ENCODE data around the gene SPINK13. TPM values are rescaled to one million over a fixed set of nuclear protein-coding genes. Genes with fewer than 3 reads are reported as not detected.
"Not testable (repeated sequence)": the region's sequence is repeated elsewhere in the genome, so short reads cannot be mapped to it uniquely, and the experiment has no call there.

The SPINK13 gene
- total and polyA plus RNA-seq, 2 of the 13 experiments (the other 11 are each of a cell fraction or from before 2014, with no cell fraction given), result not detected

DNA sequence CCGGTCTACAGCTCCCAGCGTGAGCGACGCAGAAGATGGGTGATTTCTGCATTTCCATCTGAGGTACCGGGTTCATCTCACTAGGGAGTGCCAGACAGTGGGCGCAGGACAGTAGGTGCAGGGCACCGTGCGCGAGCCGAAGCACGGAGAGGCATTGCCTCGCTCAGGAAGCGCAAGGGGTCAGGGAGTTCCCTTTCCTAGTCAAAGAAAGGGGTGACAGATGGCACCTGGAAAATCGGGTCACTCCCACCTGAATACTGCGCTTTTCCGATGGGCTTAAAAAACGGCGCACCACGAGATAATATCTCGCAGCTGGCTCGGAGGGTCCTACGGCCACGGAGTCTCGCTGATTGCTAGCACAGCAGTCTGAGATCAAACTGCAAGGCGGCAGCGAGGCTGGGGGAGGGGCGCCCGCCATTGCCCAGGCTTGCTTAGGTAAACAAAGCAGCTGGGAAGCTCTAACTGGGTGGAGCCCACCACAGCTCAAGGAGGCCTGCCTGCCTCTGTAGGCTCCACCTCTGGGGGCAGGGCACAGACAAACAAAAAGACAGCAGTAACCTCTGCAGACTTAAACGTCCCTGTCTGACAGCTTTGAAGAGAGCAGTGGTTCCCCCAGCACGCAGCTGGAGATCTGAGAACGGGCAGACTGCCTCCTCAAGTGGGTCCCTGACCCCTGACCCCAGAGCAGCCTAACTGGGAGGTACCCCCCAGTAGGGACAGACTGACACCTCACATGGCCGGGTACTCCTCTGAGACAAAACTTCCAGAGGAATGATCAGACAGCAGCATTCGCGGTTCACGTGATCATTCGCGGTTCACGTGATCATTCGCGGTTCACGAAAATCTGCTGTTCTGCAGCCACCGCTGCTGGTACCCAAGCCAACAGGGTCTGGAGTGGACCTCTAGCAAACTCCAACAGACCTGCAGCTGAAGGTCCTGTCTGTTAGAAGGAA, 51.7 kb downstream of the SPINK13 start (continued):
- TF ChIP-seq, protein P1, sequence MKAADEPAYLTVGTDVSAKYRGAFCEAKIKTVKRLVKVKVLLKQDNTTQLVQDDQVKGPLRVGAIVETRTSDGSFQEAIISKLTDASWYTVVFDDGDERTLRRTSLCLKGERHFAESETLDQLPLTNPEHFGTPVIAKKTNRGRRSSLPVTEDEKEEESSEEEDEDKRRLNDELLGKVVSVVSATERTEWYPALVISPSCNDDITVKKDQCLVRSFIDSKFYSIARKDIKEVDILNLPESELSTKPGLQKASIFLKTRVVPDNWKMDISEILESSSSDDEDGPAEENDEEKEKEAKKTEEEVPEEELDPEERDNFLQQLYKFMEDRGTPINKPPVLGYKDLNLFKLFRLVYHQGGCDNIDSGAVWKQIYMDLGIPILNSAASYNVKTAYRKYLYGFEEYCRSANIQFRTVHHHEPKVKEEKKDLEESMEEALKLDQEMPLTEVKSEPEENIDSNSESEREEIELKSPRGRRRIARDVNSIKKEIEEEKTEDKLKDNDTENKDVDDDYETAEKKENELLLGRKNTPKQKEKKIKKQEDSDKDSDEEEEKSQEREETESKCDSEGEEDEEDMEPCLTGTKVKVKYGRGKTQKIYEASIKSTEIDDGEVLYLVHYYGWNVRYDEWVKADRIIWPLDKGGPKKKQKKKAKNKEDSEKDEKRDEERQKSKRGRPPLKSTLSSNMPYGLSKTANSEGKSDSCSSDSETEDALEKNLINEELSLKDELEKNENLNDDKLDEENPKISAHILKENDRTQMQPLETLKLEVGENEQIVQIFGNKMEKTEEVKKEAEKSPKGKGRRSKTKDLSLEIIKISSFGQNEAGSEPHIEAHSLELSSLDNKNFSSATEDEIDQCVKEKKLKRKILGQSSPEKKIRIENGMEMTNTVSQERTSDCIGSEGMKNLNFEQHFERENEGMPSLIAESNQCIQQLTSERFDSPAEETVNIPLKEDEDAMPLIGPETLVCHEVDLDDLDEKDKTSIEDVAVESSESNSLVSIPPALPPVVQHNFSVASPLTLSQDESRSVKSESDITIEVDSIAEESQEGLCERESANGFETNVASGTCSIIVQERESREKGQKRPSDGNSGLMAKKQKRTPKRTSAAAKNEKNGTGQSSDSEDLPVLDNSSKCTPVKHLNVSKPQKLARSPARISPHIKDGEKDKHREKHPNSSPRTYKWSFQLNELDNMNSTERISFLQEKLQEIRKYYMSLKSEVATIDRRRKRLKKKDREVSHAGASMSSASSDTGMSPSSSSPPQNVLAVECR (CRISPR knock-in tag; IDR thresholded peaks at IDR 0.05; ENCODE audit: borderline replicate concordance), result peak; percentile 17; the same call in 1 of the 2 replicates
- TF ChIP-seq DMAP1 (CRISPR knock-in tag; IDR thresholded peaks at IDR 0.05) (0 out of 2 replicates have a peak, but pooled peaks have one; percentile 19), GABPB1 (CRISPR knock-in tag; IDR thresholded peaks at IDR 0.05) (0 out of 2 replicates have a peak, but pooled peaks have one; percentile 30), TAF1 (CRISPR knock-in tag; IDR thresholded peaks at IDR 0.05) (0 out of 2 replicates have a peak, but pooled peaks have one; percentile 20), SOX6 (CRISPR knock-in tag; IDR thresholded peaks at IDR 0.05) (0 out of 2 replicates have a peak, but pooled peaks have one; percentile 21), LCORL (CRISPR knock-in tag; IDR thresholded peaks at IDR 0.05) (0 out of 2 replicates have a peak, but pooled peaks have one; percentile 19), ZMYM4 (CRISPR knock-in tag; IDR thresholded peaks at IDR 0.05) (peak; percentile 54), FOXA1 (CRISPR knock-in tag; IDR thresholded peaks at IDR 0.05) (peak; percentile 60; the same call in 1 of the 2 replicates), KDM2A (CRISPR knock-in tag; IDR thresholded peaks at IDR 0.05; ENCODE audit: borderline replicate concordance, low read depth) (peak; percentile 31; the same call in 1 of the 2 replicates), ZFP91 (CRISPR knock-in tag; IDR thresholded peaks at IDR 0.05; ENCODE audit: borderline replicate concordance) (peak; percentile 31; the same call in 1 of the 2 replicates)
- TF ChIP-seq SOX6, LCORL, FOXA1 (IDR thresholded peaks at IDR 0.05): not testable (repeated sequence)

Measured in HepG2 (cell line).